SK-N-SH treated with all-trans-retinoic acid at 6 μM for 48 hours (cell line): ENCODE data around the gene PPP1R1C.

Experiments used
- ARNTL ChIP-seq: fragments of 450-650 bp; formaldehyde crosslinking; IDR thresholded peaks from 2 replicates; pipeline ENCODE4 v1.5.0; 2020; ENCODE audit warnings: low read depth, mild to moderate bottlenecking, moderate library complexity, borderline replicate concordance
- BACH2 ChIP-seq: fragments of 250-450 bp; sonication (Bioruptor Pico); IDR thresholded peaks from 2 replicates; pipeline ENCODE4 v1.9.0; 2021; ENCODE audit warnings: mild to moderate bottlenecking, borderline replicate concordance
- CSDC2 ChIP-seq: fragments of 250-450 bp; sonication (Bioruptor Pico); IDR thresholded peaks from 2 replicates; pipeline ENCODE4 v1.5.0; 2020; ENCODE audit warnings: mild to moderate bottlenecking, moderate library complexity
- ISL1 ChIP-seq: fragments of 250-450 bp; sonication (Bioruptor Pico); IDR thresholded peaks from 2 replicates; pipeline ENCODE4 v2.1.2; 2022; ENCODE audit warnings: mild to moderate bottlenecking, moderate library complexity
- PATZ1 ChIP-seq: fragments of 250-450 bp; sonication (Bioruptor Pico); IDR thresholded peaks from 2 replicates; pipeline ENCODE4 v1.8.0; 2020; ENCODE audit warnings: mild to moderate bottlenecking, moderate library complexity, borderline replicate concordance
- PPARA ChIP-seq: fragments of 250-450 bp; sonication (Bioruptor Pico); IDR thresholded peaks from 2 replicates; pipeline ENCODE4 v1.5.0; 2020; ENCODE audit warnings: mild to moderate bottlenecking, borderline replicate concordance
- RARB ChIP-seq: fragments of 250-450 bp; sonication (Bioruptor Pico); IDR thresholded peaks from 2 replicates; pipeline ENCODE4 v1.8.0; 2021; ENCODE audit warnings: mild to moderate bottlenecking, moderate library complexity
- TCF4 ChIP-seq: fragments of 250-450 bp; sonication (Bioruptor Pico); IDR thresholded peaks from 2 replicates; pipeline ENCODE4 v1.8.0; 2021; ENCODE audit warnings: mild to moderate bottlenecking, moderate library complexity, borderline replicate concordance
- ZC3H10 ChIP-seq: fragments of 250-450 bp; sonication (Bioruptor Pico); IDR thresholded peaks from 2 replicates; pipeline ENCODE4 v1.5.1; 2021; ENCODE audit warnings: mild to moderate bottlenecking, moderate library complexity
- ZFP3 ChIP-seq: fragments of 250-450 bp; sonication (Bioruptor Pico); IDR thresholded peaks from 2 replicates; pipeline ENCODE4 v1.5.0; 2020; ENCODE audit warnings: mild to moderate bottlenecking, moderate library complexity
- ZFP30 ChIP-seq: fragments of 450-650 bp; formaldehyde crosslinking; IDR thresholded peaks from 2 replicates; pipeline ENCODE4 v1.5.0; 2022; ENCODE audit warnings: mild to moderate bottlenecking, moderate library complexity
- ZNF8 ChIP-seq: fragments of 450-650 bp; formaldehyde crosslinking; IDR thresholded peaks from 2 replicates; pipeline ENCODE4 v1.5.0; 2020; ENCODE audit warnings: mild to moderate bottlenecking, moderate library complexity

GRCh38 chr2:181962142-181962541 lies 23.5 kb upstream of the PPP1R1C start:
- TF ChIP-seq ZFP3 (CRISPR knock-in tag) (no peak), CSDC2 (CRISPR knock-in tag) (no peak), BACH2 (CRISPR knock-in tag) (no peak), TCF4 (no peak), ZNF8 (CRISPR knock-in tag) (no peak), PATZ1 (no peak), ISL1 (CRISPR knock-in tag) (no peak), ARNTL (CRISPR knock-in tag) (no peak), ZC3H10 (CRISPR knock-in tag) (no peak), PPARA (no peak), RARB (CRISPR knock-in tag) (no peak), ZFP30 (CRISPR knock-in tag) (no peak)
